SK-N-SH (cell line): ENCODE measurements around the gene AUTS2. TPM values are rescaled to one million over a fixed set of nuclear protein-coding genes. Genes with fewer than 3 reads are reported as not detected.

Experiments used
- CTCF ChIA-PET: fragments of 300-600, 350-600 bp; formaldehyde crosslinking; extraction: SDS; loops from one replicate; lab custom pipeline; 2021; lab: Yijun Ruan, JAX
- POLR2A ChIA-PET: fragments of 350-600 bp; sonication (Branson Sonifier 250); formaldehyde crosslinking; extraction: SDS; loops from one replicate; lab custom pipeline; 2020; ENCODE audit warnings: antibody characterized with exemption, inconsistent platforms; lab: Yijun Ruan, JAX
- DNase-seq: peaks from one replicate; pipeline ENCODE4 v3.0.0; 2012
- H2AFZ ChIP-seq: fragments of 200-600 bp; sonication (generic); 2 replicates; pipeline ENCODE4 v1.8.1; 2016; ENCODE audit warnings: antibody characterized with exemption, mild to moderate bottlenecking, low read depth
- H3F3A ChIP-seq: fragments of 200-600 bp; sonication (generic); replicated peaks from 2 replicates; pipeline ENCODE3; 2016; ENCODE audit warnings: antibody characterized with exemption, mild to moderate bottlenecking; ENCODE audit not compliant: insufficient read depth
- H3K27ac ChIP-seq, 2 experiments: fragments of 200-500 bp in 1 of 2; fragments of 200-600 bp in 1 of 2; sonication (Bioruptor generic) in 1 of 2; sonication (generic), shearing (Covaris generic) in 1 of 2; 2 replicates each; pipeline versions ENCODE4 v1.5.1 to v1.6.1; 2014 to 2016; ENCODE audit warnings: low read depth in 2 of 2, inconsistent platforms in 1 of 2, low read length in 1 of 2, mild to moderate bottlenecking in 1 of 2, mixed read lengths in 1 of 2
- H3K27me3 ChIP-seq: fragments of 200-600 bp; sonication (generic), shearing (Covaris generic); 2 replicates; pipeline ENCODE4 v1.6.1; 2016; ENCODE audit warnings: mixed run types; ENCODE audit not compliant: insufficient read depth
- H3K36me3 ChIP-seq, 2 experiments: fragments of 200-500 bp in 1 of 2; fragments of 200-600 bp in 1 of 2; sonication (Bioruptor generic) in 1 of 2; sonication (generic) in 1 of 2; replicated peaks in 1 of 2; 2 replicates each; pipeline versions ENCODE3 to v1.5.1; 2014 to 2016; ENCODE audit warnings: low read length in 1 of 2, mild to moderate bottlenecking in 1 of 2; ENCODE audit not compliant: insufficient read depth in 2 of 2, control insufficient read depth in 1 of 2
- H3K4me1 ChIP-seq, 2 experiments: fragments of 200-500 bp in 1 of 2; fragments of 200-600 bp in 1 of 2; sonication (Bioruptor generic) in 1 of 2; sonication (generic), shearing (Covaris generic) in 1 of 2; 2 replicates each; pipeline versions ENCODE4 v1.5.1 to v1.6.1; 2014 to 2016; ENCODE audit warnings: low read depth in 1 of 2, low read length in 1 of 2, mixed run types in 1 of 2; ENCODE audit not compliant: insufficient read depth in 2 of 2, control insufficient read depth in 1 of 2
- H3K4me2 ChIP-seq: fragments of 200-600 bp; sonication (generic), shearing (Covaris generic); 2 replicates; pipeline ENCODE4 v1.6.1; 2017; ENCODE audit warnings: mixed run types
- H3K4me3 ChIP-seq, 2 experiments: fragments of 200-500 bp in 1 of 2; fragments of 200-600 bp in 1 of 2; sonication (Bioruptor generic) in 1 of 2; sonication (generic), shearing (Covaris generic) in 1 of 2; 2 replicates each; pipeline versions ENCODE4 v1.5.1 to v1.8.1; 2014 to 2016; ENCODE audit warnings: low read depth in 2 of 2, inconsistent platforms in 1 of 2, low read length in 1 of 2, mild to moderate bottlenecking in 1 of 2, mixed read lengths in 1 of 2, moderate library complexity in 1 of 2
- H3K79me2 ChIP-seq: fragments of 200-600 bp; sonication (generic); 2 replicates; pipeline ENCODE4 v1.8.1; 2017; ENCODE audit warnings: mild to moderate bottlenecking; ENCODE audit not compliant: insufficient read depth
- H3K9ac ChIP-seq: fragments of 200-600 bp; sonication (generic); 2 replicates; pipeline ENCODE4 v1.6.1; 2017; ENCODE audit warnings: mixed run types
- H3K9me2 ChIP-seq: fragments of 200-600 bp; sonication (generic); 2 replicates; pipeline ENCODE4 v1.6.1; 2017; ENCODE audit warnings: mixed run types
- H3K9me3 ChIP-seq: fragments of 200-600 bp; sonication (generic); 2 replicates; pipeline ENCODE4 v1.6.1; 2017; ENCODE audit warnings: mixed run types, mild to moderate bottlenecking, moderate library complexity
- H4K20me1 ChIP-seq: fragments of 200-600 bp; sonication (generic); 2 replicates; pipeline ENCODE4 v1.6.1; 2017; ENCODE audit warnings: mild to moderate bottlenecking, mixed run types; ENCODE audit not compliant: insufficient read depth
- EP300 ChIP-seq, 2 experiments: IDR thresholded peaks; 2 replicates each; pipeline versions ENCODE4 v1.4.0 to v1.6.1; 2012; ENCODE audit warnings: borderline replicate concordance in 1 of 2, low read depth in 1 of 2, low read length in 1 of 2
- FOSL2 ChIP-seq: IDR thresholded peaks from 2 replicates; pipeline ENCODE4 v1.4.0; 2012; ENCODE audit warnings: low read depth, mild to moderate bottlenecking, moderate library complexity, borderline replicate concordance
- FOXM1 ChIP-seq: IDR thresholded peaks from 2 replicates; pipeline ENCODE4 v1.4.0; 2012; ENCODE audit warnings: low read depth, mild to moderate bottlenecking
- GATA2 ChIP-seq: sonication (generic); formaldehyde crosslinking; IDR thresholded peaks from 2 replicates; pipeline ENCODE4 v1.5.0; 2020; ENCODE audit warnings: mild to moderate bottlenecking, missing genetic modification reagents
- IRF3 ChIP-seq: fragments of 150-350 bp; IDR thresholded peaks from 2 replicates; pipeline ENCODE4 v1.6.1; 2016; ENCODE audit warnings: mild to moderate bottlenecking, low read depth, low read length
- JUND ChIP-seq: IDR thresholded peaks from 2 replicates; pipeline ENCODE4 v1.4.0; 2012
- MAX ChIP-seq: IDR thresholded peaks from 2 replicates; pipeline ENCODE4 v1.4.0; 2012; ENCODE audit warnings: low read depth
- NFIC ChIP-seq: IDR thresholded peaks from 2 replicates; pipeline ENCODE4 v1.4.0; 2012; ENCODE audit warnings: borderline replicate concordance
- POLR2AphosphoS5 ChIP-seq: IDR thresholded peaks from 2 replicates; pipeline ENCODE4 v1.6.1; 2012; ENCODE audit warnings: low read depth, low read length
- RFX5 ChIP-seq: IDR thresholded peaks from 2 replicates; pipeline ENCODE4 v1.6.1; 2012; ENCODE audit warnings: mild to moderate bottlenecking, improper control_type of control experiment, low read length
- SMC3 ChIP-seq: IDR thresholded peaks from 2 replicates; pipeline ENCODE4 v1.6.1; 2012; ENCODE audit warnings: low read depth, low read length, improper control_type of control experiment
- TCF12 ChIP-seq: IDR thresholded peaks from 2 replicates; pipeline ENCODE4 v1.4.0; 2012
- TEAD4 ChIP-seq: IDR thresholded peaks from 2 replicates; pipeline ENCODE4 v1.4.0; 2012; ENCODE audit warnings: mild to moderate bottlenecking, borderline replicate concordance; ENCODE audit not compliant: insufficient read depth
- WGBS: methylation state at CpG from one replicate; pipeline ENCODE4 v1.1.6; 2017; ENCODE audit warnings: low lambda C conversion rate; 5-methylcytosine and 5-hydroxymethylcytosine counted together
- polyA plus RNA-seq, 3 experiments: library from polyadenylated mRNA; depleted of rRNA; stranded (reverse); fragments of >200 nt; gene quantifications; 2 replicates each; pipeline ENCODE4 v1.2.3, GENCODE V29; 2012
- TF ChIP-seq, protein P1 (sequence below): IDR thresholded peaks from 2 replicates; pipeline ENCODE4 v1.6.1; 2012; ENCODE audit warnings: mild to moderate bottlenecking, low read depth, low read length, moderate library complexity
- TF ChIP-seq, protein P2 (sequence below): IDR thresholded peaks from 2 replicates; pipeline ENCODE4; 2012
- TF ChIP-seq, protein P3 (sequence below): fragments of 200-600 bp; sonication (generic); IDR thresholded peaks from 2 replicates; pipeline ENCODE4 v1.6.1; 2017; ENCODE audit warnings: antibody characterized with exemption, mild to moderate bottlenecking, moderate library complexity

The AUTS2 gene
- polyA plus RNA-seq, 1 of the 3 experiments (the other 2 are of a cell fraction) = 15.6 TPM

- Histone ChIP-seq H3K4me1 (peaks cover 11 to 17% of the 10 kb centered on the region in 2 experiments; a peak in 3 of 4 replicates), H3K79me2 (no peaks in the 10 kb centered on the region), H3K36me3 (no peaks in the 10 kb centered on the region), H3K9me3 (no peaks in the 10 kb centered on the region), H3K4me3 (0 out of 4 replicates have a peak overlapping the region, but pooled peaks of 1 of the 2 experiments have one; percentile 8), H3K27me3 (no peaks in the 10 kb centered on the region), H3K9ac (no peak overlapping the region), H3K4me2 (peak overlapping the region; percentile 56), H3F3A (peaks cover 9% of the 10 kb centered on the region), H4K20me1 (no peaks in the 10 kb centered on the region), H3K9me2 (no peaks in the 10 kb centered on the region), H3K27ac (peak overlapping the region in 1 of 2 experiments; percentile 25; a peak in 1 of 4 replicates), H2AFZ (no peak overlapping the region)
- TF ChIP-seq, protein P1, sequence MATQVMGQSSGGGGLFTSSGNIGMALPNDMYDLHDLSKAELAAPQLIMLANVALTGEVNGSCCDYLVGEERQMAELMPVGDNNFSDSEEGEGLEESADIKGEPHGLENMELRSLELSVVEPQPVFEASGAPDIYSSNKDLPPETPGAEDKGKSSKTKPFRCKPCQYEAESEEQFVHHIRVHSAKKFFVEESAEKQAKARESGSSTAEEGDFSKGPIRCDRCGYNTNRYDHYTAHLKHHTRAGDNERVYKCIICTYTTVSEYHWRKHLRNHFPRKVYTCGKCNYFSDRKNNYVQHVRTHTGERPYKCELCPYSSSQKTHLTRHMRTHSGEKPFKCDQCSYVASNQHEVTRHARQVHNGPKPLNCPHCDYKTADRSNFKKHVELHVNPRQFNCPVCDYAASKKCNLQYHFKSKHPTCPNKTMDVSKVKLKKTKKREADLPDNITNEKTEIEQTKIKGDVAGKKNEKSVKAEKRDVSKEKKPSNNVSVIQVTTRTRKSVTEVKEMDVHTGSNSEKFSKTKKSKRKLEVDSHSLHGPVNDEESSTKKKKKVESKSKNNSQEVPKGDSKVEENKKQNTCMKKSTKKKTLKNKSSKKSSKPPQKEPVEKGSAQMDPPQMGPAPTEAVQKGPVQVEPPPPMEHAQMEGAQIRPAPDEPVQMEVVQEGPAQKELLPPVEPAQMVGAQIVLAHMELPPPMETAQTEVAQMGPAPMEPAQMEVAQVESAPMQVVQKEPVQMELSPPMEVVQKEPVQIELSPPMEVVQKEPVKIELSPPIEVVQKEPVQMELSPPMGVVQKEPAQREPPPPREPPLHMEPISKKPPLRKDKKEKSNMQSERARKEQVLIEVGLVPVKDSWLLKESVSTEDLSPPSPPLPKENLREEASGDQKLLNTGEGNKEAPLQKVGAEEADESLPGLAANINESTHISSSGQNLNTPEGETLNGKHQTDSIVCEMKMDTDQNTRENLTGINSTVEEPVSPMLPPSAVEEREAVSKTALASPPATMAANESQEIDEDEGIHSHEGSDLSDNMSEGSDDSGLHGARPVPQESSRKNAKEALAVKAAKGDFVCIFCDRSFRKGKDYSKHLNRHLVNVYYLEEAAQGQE = peak; percentile 76; the same call in 1 of the 2 replicates
- TF ChIP-seq, protein P2, sequence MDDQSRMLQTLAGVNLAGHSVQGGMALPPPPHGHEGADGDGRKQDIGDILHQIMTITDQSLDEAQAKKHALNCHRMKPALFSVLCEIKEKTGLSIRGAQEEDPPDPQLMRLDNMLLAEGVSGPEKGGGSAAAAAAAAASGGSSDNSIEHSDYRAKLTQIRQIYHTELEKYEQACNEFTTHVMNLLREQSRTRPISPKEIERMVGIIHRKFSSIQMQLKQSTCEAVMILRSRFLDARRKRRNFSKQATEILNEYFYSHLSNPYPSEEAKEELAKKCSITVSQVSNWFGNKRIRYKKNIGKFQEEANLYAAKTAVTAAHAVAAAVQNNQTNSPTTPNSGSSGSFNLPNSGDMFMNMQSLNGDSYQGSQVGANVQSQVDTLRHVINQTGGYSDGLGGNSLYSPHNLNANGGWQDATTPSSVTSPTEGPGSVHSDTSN = peak; percentile 55
- peak; percentile 86 for TF ChIP-seq FOSL2
- TF ChIP-seq TCF12 = peak; percentile 47; the same call in 1 of the 2 replicates
- TF ChIP-seq TEAD4 = 0 out of 2 replicates have a peak, but pooled peaks have one; percentile 26
- TF ChIP-seq SMC3 = no peak
- TF ChIP-seq EP300 (IDR thresholded peaks at IDR 0.05; ENCODE audit: borderline replicate concordance in 1 of 2, low read depth in 1 of 2, low read length in 1 of 2) = 0 out of 4 replicates have a peak, but pooled peaks of 1 of the 2 experiments have one; percentile 43
- TF ChIP-seq JUND = peak; percentile 83
- TF ChIP-seq POLR2AphosphoS5 = no peak
- ChIA-PET POLR2A (no interaction called here), CTCF (interaction anchor here (1.8 kb wide), 1 partner anchor 57 kb away, joined by 5 read pairs; no protein-coding TSS in a partner anchor)
- 37% methylated on average over 6 of the region's 6 CpGs for WGBS
- no peak for DNase-seq
Observed at GRCh38 chr7:70016044-70016770, 417.9 kb downstream of the AUTS2 start.

GRCh38 chr7:70017357-70017756 is 419.1 kb downstream of the AUTS2 start:
- Histone ChIP-seq H3K79me2 (no peaks in the 10 kb centered on the region), H3K27me3 (no peaks in the 10 kb centered on the region), H3K9ac (no peak overlapping the region), H3K4me2 (no peak overlapping the region), H4K20me1 (no peaks in the 10 kb centered on the region), H3K4me1 (peaks cover 17 to 20% of the 10 kb centered on the region in 2 experiments; a peak in 3 of 4 replicates), H3K27ac (no peak overlapping the region), H3K9me2 (no peaks in the 10 kb centered on the region), H3K4me3 (no peak overlapping the region), H2AFZ (no peak overlapping the region), H3K9me3 (no peaks in the 10 kb centered on the region), H3K36me3 (no peaks in the 10 kb centered on the region), H3F3A (peaks cover 9% of the 10 kb centered on the region)
- no peak for DNase-seq
- ChIA-PET POLR2A (no interaction called here), CTCF (no interaction called here)
- WGBS = 93% methylated on average over 3 of the region's 3 CpGs
- TF ChIP-seq, protein P3, sequence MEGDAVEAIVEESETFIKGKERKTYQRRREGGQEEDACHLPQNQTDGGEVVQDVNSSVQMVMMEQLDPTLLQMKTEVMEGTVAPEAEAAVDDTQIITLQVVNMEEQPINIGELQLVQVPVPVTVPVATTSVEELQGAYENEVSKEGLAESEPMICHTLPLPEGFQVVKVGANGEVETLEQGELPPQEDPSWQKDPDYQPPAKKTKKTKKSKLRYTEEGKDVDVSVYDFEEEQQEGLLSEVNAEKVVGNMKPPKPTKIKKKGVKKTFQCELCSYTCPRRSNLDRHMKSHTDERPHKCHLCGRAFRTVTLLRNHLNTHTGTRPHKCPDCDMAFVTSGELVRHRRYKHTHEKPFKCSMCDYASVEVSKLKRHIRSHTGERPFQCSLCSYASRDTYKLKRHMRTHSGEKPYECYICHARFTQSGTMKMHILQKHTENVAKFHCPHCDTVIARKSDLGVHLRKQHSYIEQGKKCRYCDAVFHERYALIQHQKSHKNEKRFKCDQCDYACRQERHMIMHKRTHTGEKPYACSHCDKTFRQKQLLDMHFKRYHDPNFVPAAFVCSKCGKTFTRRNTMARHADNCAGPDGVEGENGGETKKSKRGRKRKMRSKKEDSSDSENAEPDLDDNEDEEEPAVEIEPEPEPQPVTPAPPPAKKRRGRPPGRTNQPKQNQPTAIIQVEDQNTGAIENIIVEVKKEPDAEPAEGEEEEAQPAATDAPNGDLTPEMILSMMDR = no peak
- no peak for TF ChIP-seq FOXM1
- no peak for TF ChIP-seq GATA2
- TF ChIP-seq MAX = no peak
- no peak for TF ChIP-seq NFIC
- no peak for TF ChIP-seq RFX5
- TF ChIP-seq IRF3 = no peak
